Vagina (tissue), 2 donors: ENCODE measurements around the gene UBQLN1.

Source experiments
- CTCF ChIP-seq, 3 experiments: fragments of 450-650 bp in 2 of 3; fragments of 200-600 bp in 1 of 3; sonication (generic) in 1 of 3; IDR thresholded peaks; one replicate each; pipeline ENCODE4 v1.5.1; 2017 to 2019; ENCODE audit warnings: antibody characterized with exemption in 3 of 3, mild to moderate bottlenecking in 2 of 3, moderate library complexity in 2 of 3
- POLR2AphosphoS5 ChIP-seq, 2 donors: sonication (generic); formaldehyde crosslinking; IDR thresholded peaks; one replicate each; pipeline ENCODE4 v1.9.0; 2017; ENCODE audit warnings: antibody characterized with exemption in 2 of 2, mild to moderate bottlenecking in 2 of 2, low read depth in 1 of 2; ENCODE audit not compliant: insufficient read depth in 1 of 2

- TF ChIP-seq CTCF (IDR thresholded peaks at IDR 0.05): no peak
- TF ChIP-seq POLR2AphosphoS5 (IDR thresholded peaks at IDR 0.05; ENCODE audit: insufficient read depth in 1 of 2, low read depth in 1 of 2): no peak
These were observed 6.6 kb upstream of the UBQLN1 start for GRCh38 chr9:83714329-83714728.
